SK-N-SH treated with all-trans-retinoic acid at 6 μM for 48 hours (cell line): ENCODE measurements around the gene RIPK4.

Experiments
- POU6F1 ChIP-seq: fragments of 250-450 bp; sonication (Bioruptor Pico); IDR thresholded peaks from 2 replicates; pipeline ENCODE4 v1.8.0; 2021; ENCODE audit warnings: low read depth, mild to moderate bottlenecking, moderate library complexity, borderline replicate concordance
- ZFP30 ChIP-seq: fragments of 450-650 bp; formaldehyde crosslinking; IDR thresholded peaks from 2 replicates; pipeline ENCODE4 v1.5.0; 2022; ENCODE audit warnings: mild to moderate bottlenecking, moderate library complexity

- TF ChIP-seq ZFP30 (CRISPR knock-in tag), result no peak
- no peak for TF ChIP-seq POU6F1 (CRISPR knock-in tag)
These were observed 32.7 kb downstream of the RIPK4 start for GRCh38 chr21:41733951-41734689.
